Measurements from ENCODE around the gene NELFB.
A peak's percentile ranks its signal among the peaks of the same experiment; 100 is the strongest.

NELFB gene

DNA sequence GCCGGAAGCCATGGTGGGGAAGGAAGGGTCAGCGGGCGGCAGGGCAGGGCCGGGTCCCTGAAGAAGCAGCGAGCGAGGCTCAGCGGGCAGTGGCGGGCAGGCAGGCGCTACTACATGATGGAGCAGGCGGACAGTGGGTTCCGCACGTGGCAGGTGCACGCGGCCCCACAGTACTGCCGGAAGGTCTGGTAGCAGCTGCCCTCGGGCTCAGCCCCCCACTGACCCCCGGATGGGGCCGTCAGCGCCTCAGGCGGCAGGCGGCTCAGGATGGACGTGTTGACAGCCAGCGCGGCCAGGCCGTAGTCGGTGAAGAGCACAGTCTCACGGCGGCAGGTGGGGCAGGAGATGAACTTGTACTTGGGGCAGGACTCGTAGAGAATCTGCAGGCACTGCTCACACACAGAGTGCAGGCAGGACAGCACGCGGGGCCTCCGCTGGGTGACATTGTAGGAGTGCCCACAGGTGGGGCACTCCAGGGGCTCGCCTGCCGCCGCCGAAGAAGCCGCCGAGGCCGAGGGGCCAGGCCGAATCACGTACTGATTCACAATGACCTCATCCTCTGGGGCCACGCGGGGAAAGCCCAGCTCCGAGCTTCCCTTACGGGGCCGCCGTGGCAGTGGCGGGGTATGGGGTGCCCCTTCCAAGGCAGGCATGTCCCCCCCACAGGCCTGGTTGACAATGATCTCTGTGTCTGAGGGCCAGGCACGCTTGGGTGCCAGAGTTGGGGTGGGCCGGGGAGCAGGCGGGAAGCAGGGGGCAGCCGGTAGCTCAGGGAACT, 34.6 kb upstream of the NELFB start:
- H3K4me3 ChIP-seq (ENCODE audit: low read length) = no peak overlapping the region
- no peak for DNase-seq (ENCODE audit: low read depth)
- TF ChIP-seq, protein P1, sequence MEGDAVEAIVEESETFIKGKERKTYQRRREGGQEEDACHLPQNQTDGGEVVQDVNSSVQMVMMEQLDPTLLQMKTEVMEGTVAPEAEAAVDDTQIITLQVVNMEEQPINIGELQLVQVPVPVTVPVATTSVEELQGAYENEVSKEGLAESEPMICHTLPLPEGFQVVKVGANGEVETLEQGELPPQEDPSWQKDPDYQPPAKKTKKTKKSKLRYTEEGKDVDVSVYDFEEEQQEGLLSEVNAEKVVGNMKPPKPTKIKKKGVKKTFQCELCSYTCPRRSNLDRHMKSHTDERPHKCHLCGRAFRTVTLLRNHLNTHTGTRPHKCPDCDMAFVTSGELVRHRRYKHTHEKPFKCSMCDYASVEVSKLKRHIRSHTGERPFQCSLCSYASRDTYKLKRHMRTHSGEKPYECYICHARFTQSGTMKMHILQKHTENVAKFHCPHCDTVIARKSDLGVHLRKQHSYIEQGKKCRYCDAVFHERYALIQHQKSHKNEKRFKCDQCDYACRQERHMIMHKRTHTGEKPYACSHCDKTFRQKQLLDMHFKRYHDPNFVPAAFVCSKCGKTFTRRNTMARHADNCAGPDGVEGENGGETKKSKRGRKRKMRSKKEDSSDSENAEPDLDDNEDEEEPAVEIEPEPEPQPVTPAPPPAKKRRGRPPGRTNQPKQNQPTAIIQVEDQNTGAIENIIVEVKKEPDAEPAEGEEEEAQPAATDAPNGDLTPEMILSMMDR (conservative IDR thresholded peaks at IDR 0.05; ENCODE audit: low read depth, low read length) = no peak

DNA sequence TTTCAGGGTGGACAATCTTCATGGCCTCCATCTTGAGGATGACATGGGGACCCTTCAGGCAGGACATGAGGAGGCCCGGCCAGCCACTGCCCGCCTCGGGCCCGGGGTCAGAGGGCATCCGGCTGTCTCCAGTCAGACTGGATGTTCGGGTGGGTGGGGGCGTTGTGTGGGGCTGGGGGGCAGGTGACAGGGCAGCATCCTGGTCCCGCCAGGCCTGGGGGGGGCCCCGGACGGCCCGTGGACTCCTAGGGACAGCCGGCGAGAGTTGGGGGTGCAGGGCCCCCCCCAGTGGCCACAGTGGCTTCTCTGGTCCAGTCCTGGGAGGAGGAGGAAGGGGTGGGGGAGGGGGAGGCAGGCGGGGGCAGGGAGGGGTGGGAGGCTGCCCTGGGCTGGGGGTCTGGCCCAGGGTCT, 34.0 kb upstream of the NELFB start:
- H3K4me3 ChIP-seq (ENCODE audit: low read length) = no peak overlapping the region
- TF ChIP-seq, protein P1 (conservative IDR thresholded peaks at IDR 0.05; ENCODE audit: low read depth, low read length) = no peak
- DNase-seq (ENCODE audit: low read depth) = no peak

DNA sequence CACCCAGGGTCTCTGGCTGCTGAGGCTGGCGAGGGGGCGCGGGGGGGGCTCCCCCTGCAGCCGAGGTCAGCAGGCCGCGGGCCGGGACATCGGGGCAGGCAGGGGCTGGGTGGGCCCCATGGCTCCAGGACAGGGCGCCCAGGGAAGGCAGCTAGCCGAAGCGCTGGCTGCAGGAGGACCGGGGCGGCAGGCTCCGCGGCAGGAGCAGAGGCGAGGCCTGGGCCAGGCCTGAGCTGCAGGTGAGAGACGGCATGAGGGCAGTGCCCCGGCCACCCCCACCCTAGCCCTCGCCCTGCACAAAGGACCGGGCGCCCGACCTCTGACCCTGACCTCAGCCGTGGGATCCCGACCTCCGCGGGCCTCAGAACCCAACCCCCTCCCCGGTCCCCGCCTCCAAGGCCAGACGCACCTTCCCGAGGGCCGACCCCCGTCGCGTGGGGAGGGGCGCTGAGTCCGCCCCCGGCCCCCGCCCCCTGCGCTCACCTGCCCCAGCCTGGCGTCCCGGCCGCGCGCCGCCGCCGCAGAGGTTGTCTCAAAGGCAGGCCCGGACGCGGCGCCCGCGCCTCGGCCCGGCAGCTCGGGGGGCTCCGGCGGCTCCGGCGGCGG, 33.5 kb upstream of the NELFB start:
- peak overlapping the region; percentile 49 for H3K4me3 ChIP-seq (ENCODE audit: low read length)
- no peak for DNase-seq (ENCODE audit: low read depth)
- TF ChIP-seq, protein P1 (conservative IDR thresholded peaks at IDR 0.05; ENCODE audit: low read depth, low read length) = no peak

DNA sequence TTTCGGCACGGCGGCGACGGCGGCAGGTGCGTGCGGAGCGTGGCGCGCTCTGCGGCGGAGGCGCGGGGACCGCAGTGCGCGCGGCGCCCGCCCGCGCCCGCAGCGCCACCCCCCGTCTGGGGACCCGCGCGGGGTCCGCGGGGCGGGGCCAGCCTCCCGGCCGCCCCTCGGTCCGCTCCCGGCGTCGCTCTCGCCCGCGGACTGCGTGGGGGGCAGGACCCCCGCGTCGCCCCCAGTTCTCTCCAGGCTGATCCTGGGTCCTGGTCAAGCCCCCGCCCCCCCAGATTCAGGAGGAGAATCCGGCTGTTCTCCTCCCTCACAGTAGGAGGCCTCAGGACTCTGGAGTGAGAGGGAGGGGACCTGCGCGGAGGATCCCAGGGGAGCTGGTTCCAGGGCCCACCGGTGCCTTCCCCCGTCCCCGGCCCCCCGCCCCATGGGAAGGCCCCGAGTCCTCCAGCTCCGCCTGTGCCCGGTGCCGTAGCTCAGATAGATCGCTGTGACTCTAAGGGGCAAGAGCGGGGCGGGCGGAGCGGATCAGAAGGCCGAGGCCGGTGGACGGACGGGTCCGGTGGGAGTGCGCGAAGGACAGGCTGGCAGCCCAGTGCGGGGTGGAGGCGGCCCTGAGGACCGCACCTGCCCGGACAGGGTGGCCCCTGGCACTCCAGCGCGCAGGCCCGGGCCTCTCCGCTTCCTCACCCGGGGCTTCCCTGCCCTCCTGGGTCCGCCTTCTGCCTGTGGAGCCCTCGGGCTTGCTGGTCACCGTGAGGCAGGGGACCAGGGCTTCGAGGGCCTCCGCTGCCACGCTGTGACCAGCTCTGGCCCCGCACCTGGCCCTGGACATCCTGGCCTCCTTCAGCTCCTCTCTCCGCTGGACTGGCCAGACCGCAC, 32.7 kb upstream of the NELFB start, which contains the start of gene RNF208:
TSS of gene RNF208 (minus strand) at position 51 of the 888 bp plus-strand sequence. CDS start 1,028 bp downstream, outside the sequence.
- TF ChIP-seq, protein P1 (conservative IDR thresholded peaks at IDR 0.05; ENCODE audit: low read depth, low read length) = no peak
- peak within 1 kb of the TSS; percentile 77 for H3K4me3 ChIP-seq (ENCODE audit: low read length)
- no peak for DNase-seq (ENCODE audit: low read depth)

DNA sequence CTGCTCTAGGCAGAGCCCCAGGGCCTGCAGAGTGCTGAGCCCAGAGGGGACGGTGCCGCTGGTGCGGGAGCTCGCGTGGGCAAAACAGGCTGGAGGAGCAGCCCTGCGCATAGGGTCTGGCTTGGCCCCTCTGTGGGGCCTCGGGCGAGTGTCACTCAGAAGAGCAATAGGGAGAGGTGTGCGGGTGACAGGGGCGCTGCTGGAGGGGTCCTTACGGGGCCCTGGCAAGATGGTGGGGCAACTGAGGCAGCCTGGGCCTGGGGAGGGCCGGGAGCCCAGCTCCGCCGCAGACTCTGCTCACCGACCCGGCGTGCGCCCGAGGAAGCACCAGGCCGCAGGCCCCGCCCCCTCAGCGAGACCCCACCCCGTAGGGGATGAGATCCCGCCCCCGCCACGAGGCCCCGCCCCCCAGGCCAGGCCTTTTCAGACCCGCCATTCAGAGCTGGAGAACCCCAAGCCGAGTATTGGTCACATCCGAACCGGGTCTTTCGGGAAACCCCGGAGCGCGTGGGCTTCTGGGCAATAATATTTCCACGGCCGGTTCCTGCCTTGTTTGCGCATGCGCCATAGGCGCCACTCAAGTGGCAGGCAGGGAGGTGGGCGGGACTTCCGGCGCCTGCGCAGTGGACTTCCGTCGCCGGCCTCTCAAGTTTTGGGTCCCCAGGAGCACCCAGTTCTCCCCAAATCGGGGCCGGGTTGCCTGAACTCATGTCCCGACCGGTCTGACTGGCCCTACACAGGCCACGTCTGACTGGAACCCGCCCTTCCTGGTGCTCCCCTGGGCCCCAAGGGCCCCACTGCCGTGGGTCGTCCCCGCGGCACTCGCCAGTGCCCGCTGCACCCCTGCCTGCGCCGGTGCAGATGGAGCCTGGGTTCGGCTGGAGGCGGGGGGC, 31.8 kb upstream of the NELFB start:
- peak; percentile 90 for DNase-seq (ENCODE audit: low read depth)
- TF ChIP-seq, protein P1 (conservative IDR thresholded peaks at IDR 0.05; ENCODE audit: low read depth, low read length) = no peak
- H3K4me3 ChIP-seq (ENCODE audit: low read length) = peak overlapping the region; percentile 77
